H1 (cell line): ENCODE measurements around the gene PKD2. TPM values are rescaled to one million over a fixed set of nuclear protein-coding genes. Genes with fewer than 3 reads are reported as not detected.

Experiments used
- CTCF ChIA-PET: fragments of 300-600 bp; sonication (Branson Sonifier 250); formaldehyde crosslinking; loops from one replicate; lab custom pipeline; 2021; ENCODE audit not compliant: partially characterized antibody; lab: Charles Lee
- POLR2A ChIA-PET: fragments of 300-600 bp; sonication (Branson Sonifier 250); formaldehyde crosslinking; loops from one replicate; lab custom pipeline; 2021; ENCODE audit warnings: inconsistent platforms; ENCODE audit not compliant: partially characterized antibody; lab: Charles Lee
- DNase-seq, 2 experiments: peaks; one replicate each; pipeline versions ENCODE4 v3.0.0 to v3.0.0-alpha.2; 2010 to 2022; ENCODE audit warnings: low spot score in 2 of 2, low read depth in 1 of 2, mixed read lengths in 1 of 2
- FAIRE-seq: peaks from 2 replicates; lab custom pipeline; 2011; peaks lifted over from hg19 to GRCh38; lab: Jason Lieb, UNC
- H2AFZ ChIP-seq: 2 replicates; pipeline ENCODE4 v1.8.1; 2012; ENCODE audit warnings: low read length, inconsistent platforms
- H2AK5ac ChIP-seq: 2 replicates; pipeline ENCODE4 v1.6.1; 2013; ENCODE audit warnings: low read depth, low read length
- H2BK120ac ChIP-seq: replicated peaks from 2 replicates; pipeline ENCODE3; 2013; ENCODE audit warnings: low read depth, low read length, inconsistent platforms
- H2BK12ac ChIP-seq: 2 replicates; pipeline ENCODE4 v1.6.1; 2013; ENCODE audit warnings: low read depth, low read length
- H2BK15ac ChIP-seq: 2 replicates; pipeline ENCODE4 v1.6.1; 2013; ENCODE audit warnings: low read length
- H2BK20ac ChIP-seq: 2 replicates; pipeline ENCODE4 v1.6.1; 2013; ENCODE audit warnings: low read length
- H2BK5ac ChIP-seq: 2 replicates; pipeline ENCODE4 v1.6.1; 2013; ENCODE audit warnings: low read depth, low read length
- H3K14ac ChIP-seq: 2 replicates; pipeline ENCODE4 v1.6.1; 2013; ENCODE audit warnings: inconsistent platforms; ENCODE audit not compliant: insufficient read length
- H3K18ac ChIP-seq: 2 replicates; pipeline ENCODE4 v1.6.1; 2013; ENCODE audit warnings: low read length; ENCODE audit errors: extremely low read depth
- H3K23ac ChIP-seq: 2 replicates; pipeline ENCODE4 v1.6.1; 2013; ENCODE audit warnings: inconsistent platforms; ENCODE audit not compliant: insufficient read length
- H3K23me2 ChIP-seq: 2 replicates; pipeline ENCODE4 v1.6.1; 2013; ENCODE audit warnings: low read depth, low read length
- H3K27ac ChIP-seq: 2 replicates; pipeline ENCODE4 v1.6.1; 2011; ENCODE audit warnings: low read depth, low read length, inconsistent platforms
- H3K27me3 ChIP-seq, 4 experiments: replicated peaks in 1 of 4; 1 replicate in 1 of 4; 2 replicates in 3 of 4; pipeline versions ENCODE4 v1.6.1 to v1.8.1; 2011 to 2013; ENCODE audit warnings: low read length in 3 of 4, mild to moderate bottlenecking in 3 of 4, inconsistent platforms in 2 of 4, mixed read lengths in 2 of 4, moderate library complexity in 1 of 4; ENCODE audit not compliant: control insufficient read depth in 3 of 4, insufficient read depth in 3 of 4; ENCODE audit errors: extremely low read depth in 1 of 4
- H3K36me3 ChIP-seq, 4 experiments: 2 replicates each; pipeline versions ENCODE4 v1.6.1 to v1.8.1; 2011 to 2013; ENCODE audit warnings: mild to moderate bottlenecking in 4 of 4, low read length in 3 of 4, moderate library complexity in 2 of 4, control low read depth in 1 of 4, inconsistent platforms in 1 of 4; ENCODE audit not compliant: insufficient read depth in 4 of 4, control insufficient read depth in 2 of 4
- H3K4ac ChIP-seq: replicated peaks from 2 replicates; pipeline ENCODE3; 2013; ENCODE audit warnings: low read length, low read depth, mixed read lengths, inconsistent platforms; ENCODE audit not compliant: insufficient read length
- H3K4me1 ChIP-seq, 4 experiments: replicated peaks in 1 of 4; 1 replicate in 1 of 4; 2 replicates in 3 of 4; pipeline versions ENCODE4 v1.6.1 to v1.8.1; 2011 to 2013; ENCODE audit warnings: low read length in 3 of 4, inconsistent platforms in 2 of 4, mixed read lengths in 1 of 4; ENCODE audit not compliant: insufficient read depth in 4 of 4, control insufficient read depth in 3 of 4
- H3K4me2 ChIP-seq, 2 experiments: 2 replicates each; pipeline versions ENCODE4 v1.6.1 to v1.8.1; 2011 to 2013; ENCODE audit warnings: low read depth in 2 of 2, low read length in 2 of 2, control low read depth in 1 of 2, inconsistent platforms in 1 of 2, mild to moderate bottlenecking in 1 of 2; ENCODE audit not compliant: insufficient read depth in 1 of 2
- H3K4me3 ChIP-seq, 4 experiments: fragments of 200-600, 300-600 bp in 1 of 4; sonication (generic), shearing (Covaris generic), sonication (Bioruptor Twin) in 1 of 4; 2 replicates each; pipeline versions ENCODE4 v1.5.1 to v1.8.1; 2011 to 2016; ENCODE audit warnings: low read length in 4 of 4, low read depth in 3 of 4, control low read depth in 2 of 4, inconsistent platforms in 2 of 4, mild to moderate bottlenecking in 2 of 4, mixed read lengths in 1 of 4, moderate library complexity in 1 of 4; ENCODE audit not compliant: insufficient read depth in 2 of 4; ENCODE audit errors: extremely low read depth in 1 of 4
- H3K56ac ChIP-seq: replicated peaks from 2 replicates; pipeline ENCODE3; 2013; ENCODE audit warnings: low read depth, mild to moderate bottlenecking, mixed read lengths, low read length, inconsistent platforms; ENCODE audit not compliant: insufficient read length
- H3K79me1 ChIP-seq: 2 replicates; pipeline ENCODE4 v1.6.1; 2013; ENCODE audit warnings: low read depth, low read length, control low read depth
- H3K79me2 ChIP-seq, 2 experiments: 2 replicates each; pipeline versions ENCODE4 v1.6.1 to v1.8.1; 2012 to 2013; ENCODE audit warnings: low read length in 2 of 2, mild to moderate bottlenecking in 2 of 2, inconsistent platforms in 1 of 2; ENCODE audit not compliant: insufficient read depth in 2 of 2, control insufficient read depth in 1 of 2
- H3K9ac ChIP-seq, 4 experiments: replicated peaks in 1 of 4; 1 replicate in 1 of 4; 2 replicates in 3 of 4; pipeline versions ENCODE4 v1.6.1 to v1.8.1; 2011 to 2013; ENCODE audit warnings: low read depth in 3 of 4, low read length in 3 of 4, control low read depth in 2 of 4, mild to moderate bottlenecking in 2 of 4, moderate library complexity in 2 of 4, inconsistent platforms in 1 of 4; ENCODE audit errors: extremely low read depth in 1 of 4
- H3K9me3 ChIP-seq, 2 experiments: 2 replicates each; pipeline versions ENCODE4 v1.6.1 to v1.8.1; 2012 to 2013; ENCODE audit warnings: mild to moderate bottlenecking in 2 of 2, moderate library complexity in 2 of 2, control low read depth in 1 of 2, inconsistent platforms in 1 of 2, low read depth in 1 of 2, low read length in 1 of 2, mixed read lengths in 1 of 2; ENCODE audit not compliant: insufficient read depth in 2 of 2
- H4K20me1 ChIP-seq, 2 experiments: replicated peaks in 1 of 2; 2 replicates each; pipeline versions ENCODE3 to v1.8.1; 2011 to 2013; ENCODE audit warnings: inconsistent platforms in 2 of 2, low read length in 2 of 2, mild to moderate bottlenecking in 1 of 2; ENCODE audit not compliant: insufficient read depth in 2 of 2, control insufficient read depth in 1 of 2
- H4K5ac ChIP-seq: 2 replicates; pipeline ENCODE4 v1.6.1; 2013; ENCODE audit warnings: low read length, low read depth, mixed read lengths, inconsistent platforms; ENCODE audit not compliant: insufficient read length
- H4K8ac ChIP-seq: 2 replicates; pipeline ENCODE4 v1.8.0; 2013; ENCODE audit warnings: mild to moderate bottlenecking, moderate library complexity, low read length, inconsistent platforms; ENCODE audit not compliant: insufficient read depth; ENCODE audit errors: extremely low read depth
- H4K91ac ChIP-seq: replicated peaks from 2 replicates; pipeline ENCODE3; 2013; ENCODE audit warnings: low read length, mixed read lengths, inconsistent platforms; ENCODE audit not compliant: insufficient read length
- HDAC2 ChIP-seq, 2 experiments: fragments of 300-600 bp in 1 of 2; sonication (generic) in 1 of 2; IDR thresholded peaks; 2 replicates each; pipeline ENCODE4 v1.6.1; 2011 to 2012; ENCODE audit warnings: low read depth in 2 of 2, low read length in 2 of 2, mild to moderate bottlenecking in 2 of 2, moderate library complexity in 2 of 2, borderline replicate concordance in 1 of 2, inconsistent platforms in 1 of 2
- JUN ChIP-seq: IDR thresholded peaks from 2 replicates; pipeline ENCODE4 v1.6.1; 2011; ENCODE audit warnings: low read depth, mild to moderate bottlenecking, improper control_type of control experiment, low read length
- TAF7 ChIP-seq: optimal IDR thresholded peaks from 2 replicates; pipeline ENCODE3; 2011; ENCODE audit warnings: low read depth, mild to moderate bottlenecking, inconsistent platforms, low read length, moderate library complexity, borderline replicate concordance
- ZNF274 ChIP-seq: IDR thresholded peaks from 2 replicates; pipeline ENCODE4 v1.7.0; 2012; ENCODE audit warnings: low read length, borderline replicate concordance; ENCODE audit errors: extremely low read depth
- WGBS, 2 experiments: shearing (Covaris generic) in 1 of 2; methylation state at CpG; one replicate each; pipeline versions ENCODE4 v1.1.6 to v1.1.7; 2013 to 2015; ENCODE audit warnings: low lambda C conversion rate in 2 of 2, mixed read lengths in 2 of 2, inconsistent platforms in 1 of 2, low coverage in 1 of 2, missing lambda C conversion rate in 1 of 2; ENCODE audit not compliant: insufficient replicate concordance in 2 of 2, insufficient coverage in 1 of 2, insufficient read length in 1 of 2; ENCODE audit errors: extremely low coverage in 1 of 2, missing lambda C conversion rate in 1 of 2; 5-methylcytosine and 5-hydroxymethylcytosine counted together
- polyA plus RNA-seq, 7 experiments: library from polyadenylated mRNA; depleted of rRNA in 3 of 7; stranded (reverse) in 5 of 7; unstranded in 2 of 7; fragments of >200 nt in 5 of 7; fragments of 200-250 nt in 2 of 7; gene quantifications; 1 replicate in 5 of 7; 2 replicates in 1 of 7; 4 replicates in 1 of 7; pipeline versions ENCODE4 v1.2.1 to v1.2.3, GENCODE V29; 2011 to 2013; ENCODE audit warnings: missing spikeins in 2 of 7, mixed read lengths in 2 of 7
- total RNA-seq: library from RNA; stranded (reverse); fragmentation: NEBNext Ultra II Directional; extraction: Animal tissue kit (Norgen Biotek cat#: 25700); gene quantifications from 2 replicates; pipeline ENCODE4 v1.2.1, GENCODE V29; 2021

Gene PKD2
- total and polyA plus RNA-seq, 2 of the 8 experiments (the other 6 are each of a cell fraction or from before 2014, with no cell fraction given) = 16.0 to 32.0 TPM

DNA sequence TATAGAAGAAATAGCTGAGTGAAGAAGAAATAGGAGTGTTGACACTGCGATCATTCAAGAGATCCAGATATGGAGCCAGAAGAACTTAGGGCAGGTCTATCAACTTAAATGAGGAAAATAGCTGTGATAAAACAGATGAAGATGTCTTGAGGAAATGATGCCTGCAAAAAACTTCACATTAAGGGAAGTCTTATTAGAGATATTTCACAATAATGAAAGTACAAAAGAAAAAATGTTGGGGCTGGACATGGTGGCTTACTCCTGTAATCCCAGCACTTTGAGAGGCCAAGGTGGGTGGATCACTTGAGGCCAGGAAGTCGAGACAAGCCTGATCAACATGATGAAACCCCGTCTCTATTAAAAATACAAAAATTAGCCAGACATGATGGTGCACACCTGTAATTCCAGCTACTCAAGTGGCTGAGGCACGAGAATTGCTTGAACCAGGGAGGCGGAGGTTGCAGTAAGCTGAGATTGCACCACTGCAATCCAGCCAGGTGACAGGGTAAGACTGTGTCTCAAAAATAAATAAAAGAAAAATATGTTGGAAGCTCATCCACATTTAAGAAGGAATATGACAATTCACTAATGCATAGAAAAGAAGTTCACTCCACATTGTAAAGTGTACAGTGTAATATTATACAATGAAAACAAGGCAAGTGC lies 56.3 kb downstream of the PKD2 start:
- Histone ChIP-seq H2BK15ac (no peak overlapping the region), H2AK5ac (no peak overlapping the region), H3K4me1 (no peaks in the 10 kb centered on the region), H4K8ac (no peak overlapping the region), H4K91ac (no peak overlapping the region), H3K79me1 (no peaks in the 10 kb centered on the region), H4K5ac (no peak overlapping the region), H2BK5ac (no peak overlapping the region), H2BK20ac (no peak overlapping the region), H3K36me3 (peaks cover 15 to 78% (median 39%) of the 10 kb centered on the region in 4 experiments), H3K9me3 (no peaks in the 10 kb centered on the region), H3K79me2 (no peaks in the 10 kb centered on the region), H3K14ac (no peak overlapping the region), H2AFZ (no peak overlapping the region), H3K56ac (no peak overlapping the region), H3K18ac (no peak overlapping the region), H3K23ac (no peak overlapping the region), H3K23me2 (no peaks in the 10 kb centered on the region), H3K4me2 (no peak overlapping the region), H4K20me1 (no peaks in the 10 kb centered on the region), H2BK12ac (no peak overlapping the region), H3K4ac (no peak overlapping the region), H3K9ac (no peak overlapping the region), H3K27ac (no peak overlapping the region), H3K4me3 (no peak overlapping the region), H3K27me3 (no peaks in the 10 kb centered on the region), H2BK120ac (no peak overlapping the region)
- TF ChIP-seq JUN (no peak), ZNF274 (no peak), HDAC2 (IDR thresholded peaks at IDR 0.05; ENCODE audit: borderline replicate concordance in 1 of 2, low read depth in 2 of 2, low read length in 2 of 2) (no peak), TAF7 (no peak)
- no peak for DNase-seq
- POLR2A ChIA-PET = no interaction called here
- WGBS, 2 experiments = 92% methylated on average over 5 of the region's 5 CpGs; no CpG with 5 or more reads in 1 of the 2 experiments
- no peak for FAIRE-seq
- CTCF ChIA-PET = interaction anchor here (0.9 to 2.6 kb wide), 4 partner anchors 9 to 452 kb away, joined by 3 to 25 read pairs (median 7); no protein-coding TSS in a partner anchor
